ENCODE data around the gene UGT2B11.
"Not testable (repeated sequence)": the region's sequence is repeated elsewhere in the genome, so short reads cannot be mapped to it uniquely, and the experiment has no call there.

Gene UGT2B11

DNA sequence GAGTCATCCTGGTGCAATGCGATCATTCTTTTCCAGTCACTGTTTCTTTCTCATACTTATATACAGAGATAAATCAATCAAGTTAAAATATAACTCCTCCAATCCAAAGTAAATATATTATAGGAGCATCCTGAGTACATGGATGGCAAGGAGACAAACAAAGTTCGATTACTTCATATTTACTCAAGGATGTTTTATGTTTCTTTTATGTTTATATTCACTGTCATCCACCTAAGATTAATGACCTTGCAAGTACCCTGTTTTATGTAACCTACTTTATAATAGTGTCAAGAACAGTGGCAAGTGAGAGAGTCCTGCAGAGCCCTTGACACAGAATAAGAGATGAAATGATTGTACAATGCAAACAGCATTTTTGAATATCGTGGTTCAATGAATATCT lies at the start of gene UGT2B11:
TSS of gene UGT2B11 (minus strand) at position 33 of the 400 bp plus-strand sequence. CDS start at position 7, 26 bp downstream.
- H3K4me1 ChIP-seq (ENCODE audit: control insufficient read depth, low read length): no peaks in the 10 kb centered on the region
- H3K4me3 ChIP-seq (ENCODE audit: low read length): no peak within 1 kb of the TSS
- H3K9me2 ChIP-seq (replicated peaks; ENCODE audit: control insufficient read depth, low read length): no peaks in the 10 kb centered on the region
- H3K27ac ChIP-seq (ENCODE audit: low read depth, low read length): no peak within 1 kb of the TSS
- H3F3A ChIP-seq (ENCODE audit: control insufficient read depth, insufficient read depth): no peaks in the 10 kb centered on the region
- no peaks in the 10 kb centered on the region for H3K9me3 ChIP-seq (ENCODE audit: control insufficient read depth, insufficient read depth, low read length)
- no peaks in the 10 kb centered on the region for H4K20me1 ChIP-seq (ENCODE audit: control insufficient read depth, insufficient read depth, low read depth, low read length)
- H3K36me3 ChIP-seq (ENCODE audit: control insufficient read depth, low read length): no peaks in the 10 kb centered on the region
- no peaks in the 10 kb centered on the region for H3K27me3 ChIP-seq (ENCODE audit: control insufficient read depth, low read length)
- H3K79me2 ChIP-seq (ENCODE audit: control insufficient read depth, low read length): no peaks in the 10 kb centered on the region
- TF ChIP-seq CTCF (IDR thresholded peaks at IDR 0.05; ENCODE audit: low read depth, low read length, poor library complexity, severe bottlenecking) (no peak), EZH2phosphoT487 (IDR thresholded peaks at IDR 0.05; ENCODE audit: borderline replicate concordance, low read length) (no peak)
- no peak within 1 kb of the TSS for H3K4me2 ChIP-seq (ENCODE audit: low read length)

- not testable (repeated sequence) for H3K4me3 ChIP-seq (ENCODE audit: low read length); H3F3A ChIP-seq (ENCODE audit: control insufficient read depth, insufficient read depth); H3K9me2 ChIP-seq (replicated peaks; ENCODE audit: control insufficient read depth, low read length); H3K27me3 ChIP-seq (ENCODE audit: control insufficient read depth, low read length); H3K27ac ChIP-seq (ENCODE audit: low read depth, low read length); H3K9me3 ChIP-seq (ENCODE audit: control insufficient read depth, insufficient read depth, low read length); H3K79me2 ChIP-seq (ENCODE audit: control insufficient read depth, low read length); H3K4me2 ChIP-seq (ENCODE audit: low read length); H4K20me1 ChIP-seq (ENCODE audit: control insufficient read depth, insufficient read depth, low read depth, low read length); H3K36me3 ChIP-seq (ENCODE audit: control insufficient read depth, low read length); H3K4me1 ChIP-seq (ENCODE audit: control insufficient read depth, low read length)
Measured at GRCh38 chr4:69253147-69253772, 38.7 kb upstream of the UGT2B11 start.

GRCh38 chr4:69250884-69251283 lies 36.3 kb upstream of the UGT2B11 start:
- not testable (repeated sequence) for H3K4me3 ChIP-seq (ENCODE audit: low read length); H4K20me1 ChIP-seq (ENCODE audit: control insufficient read depth, insufficient read depth, low read depth, low read length); H3F3A ChIP-seq (ENCODE audit: control insufficient read depth, insufficient read depth); H3K4me1 ChIP-seq (ENCODE audit: control insufficient read depth, low read length); H3K4me2 ChIP-seq (ENCODE audit: low read length); H3K79me2 ChIP-seq (ENCODE audit: control insufficient read depth, low read length); H3K27ac ChIP-seq (ENCODE audit: low read depth, low read length); H3K36me3 ChIP-seq (ENCODE audit: control insufficient read depth, low read length); H3K27me3 ChIP-seq (ENCODE audit: control insufficient read depth, low read length); H3K9me3 ChIP-seq (ENCODE audit: control insufficient read depth, insufficient read depth, low read length); H3K9me2 ChIP-seq (replicated peaks; ENCODE audit: control insufficient read depth, low read length)

DNA sequence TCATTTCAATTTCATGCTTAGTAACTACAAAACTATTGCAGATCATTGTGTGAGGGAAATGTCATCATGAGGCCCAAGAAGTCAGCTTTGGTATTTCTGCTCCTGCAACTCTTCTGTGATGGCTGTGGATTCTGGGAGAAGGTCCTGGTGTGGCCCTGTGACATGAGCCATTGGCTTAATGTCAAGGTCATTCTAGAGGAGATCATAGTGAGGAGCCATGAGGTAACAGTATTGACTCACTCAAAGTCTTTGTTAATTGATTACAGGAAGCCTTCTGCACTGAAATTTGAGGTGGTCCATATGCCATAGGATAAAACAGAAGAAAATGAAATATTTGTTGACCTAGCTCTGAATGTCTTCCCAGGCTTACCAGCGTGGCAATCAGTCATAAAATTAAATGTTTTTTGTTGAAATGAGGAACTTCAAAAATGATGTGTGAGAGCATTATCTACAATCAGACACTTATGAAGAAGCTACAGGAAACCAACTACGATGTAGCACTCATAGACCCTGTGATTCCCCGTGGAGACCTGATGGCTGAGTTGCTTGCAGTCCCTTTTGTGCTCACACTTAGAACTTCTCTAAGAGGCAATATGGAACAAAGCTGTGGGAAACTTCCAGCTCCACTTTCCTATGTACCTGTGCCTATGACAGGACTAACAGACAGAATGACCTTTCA lies 28.2 kb upstream of the UGT2B11 start:
- not testable (repeated sequence) for H3K27ac ChIP-seq (ENCODE audit: low read depth, low read length); H3K4me1 ChIP-seq (ENCODE audit: control insufficient read depth, low read length); H3K9me2 ChIP-seq (replicated peaks; ENCODE audit: control insufficient read depth, low read length); H3F3A ChIP-seq (ENCODE audit: control insufficient read depth, insufficient read depth); H4K20me1 ChIP-seq (ENCODE audit: control insufficient read depth, insufficient read depth, low read depth, low read length); H3K79me2 ChIP-seq (ENCODE audit: control insufficient read depth, low read length); H3K27me3 ChIP-seq (ENCODE audit: control insufficient read depth, low read length); H3K9me3 ChIP-seq (ENCODE audit: control insufficient read depth, insufficient read depth, low read length); H3K4me2 ChIP-seq (ENCODE audit: low read length); H3K36me3 ChIP-seq (ENCODE audit: control insufficient read depth, low read length); H3K4me3 ChIP-seq (ENCODE audit: low read length)

- H3K27ac ChIP-seq (ENCODE audit: low read depth, low read length); H3K4me2 ChIP-seq (ENCODE audit: low read length): not testable (repeated sequence)
Measured at GRCh38 chr4:69241746-69242145, 27.2 kb upstream of the UGT2B11 start.

DNA sequence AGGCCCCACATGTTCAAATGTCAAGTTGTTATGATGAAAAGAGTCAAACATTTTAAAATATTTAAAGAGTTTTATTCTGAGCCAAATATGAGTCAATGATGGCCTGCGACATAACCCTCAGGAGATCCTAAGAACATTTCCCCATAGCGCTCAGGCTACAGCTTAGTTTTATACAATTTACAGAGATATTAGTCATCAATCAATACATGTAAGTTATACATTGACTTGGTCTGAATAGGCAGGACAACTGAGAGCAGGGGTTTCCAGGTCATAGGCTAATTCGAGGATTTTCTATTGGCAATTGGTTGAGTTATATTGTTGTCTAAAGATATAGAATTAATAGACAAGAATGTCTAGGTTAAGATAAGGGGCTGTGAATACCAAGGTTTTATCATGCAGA lies 26.2 kb upstream of the UGT2B11 start:
- not testable (repeated sequence) for H3K4me1 ChIP-seq (ENCODE audit: control insufficient read depth, low read length); H3K79me2 ChIP-seq (ENCODE audit: control insufficient read depth, low read length); H3K4me2 ChIP-seq (ENCODE audit: low read length); H3K9me3 ChIP-seq (ENCODE audit: control insufficient read depth, insufficient read depth, low read length); H3F3A ChIP-seq (ENCODE audit: control insufficient read depth, insufficient read depth); H4K20me1 ChIP-seq (ENCODE audit: control insufficient read depth, insufficient read depth, low read depth, low read length); H3K9me2 ChIP-seq (replicated peaks; ENCODE audit: control insufficient read depth, low read length); H3K27me3 ChIP-seq (ENCODE audit: control insufficient read depth, low read length); H3K27ac ChIP-seq (ENCODE audit: low read depth, low read length); H3K36me3 ChIP-seq (ENCODE audit: control insufficient read depth, low read length); H3K4me3 ChIP-seq (ENCODE audit: low read length)

More at GRCh38 chr4:69241746-69242145, 27.2 kb upstream of the UGT2B11 start:
- not testable (repeated sequence) for H3K4me3 ChIP-seq (ENCODE audit: low read length); H3K79me2 ChIP-seq (ENCODE audit: control insufficient read depth, low read length); H3K4me1 ChIP-seq (ENCODE audit: control insufficient read depth, low read length); H3K27me3 ChIP-seq (ENCODE audit: control insufficient read depth, low read length); H3F3A ChIP-seq (ENCODE audit: control insufficient read depth, insufficient read depth); H3K9me2 ChIP-seq (replicated peaks; ENCODE audit: control insufficient read depth, low read length); H4K20me1 ChIP-seq (ENCODE audit: control insufficient read depth, insufficient read depth, low read depth, low read length); H3K9me3 ChIP-seq (ENCODE audit: control insufficient read depth, insufficient read depth, low read length); H3K36me3 ChIP-seq (ENCODE audit: control insufficient read depth, low read length)
